Skeletal muscle tissue (tissue), 4 donors: ENCODE data around the gene KDM4C. TPM values are rescaled to one million over a fixed set of nuclear protein-coding genes. Genes with fewer than 3 reads are reported as not detected.

Source experiments
- H3K27ac ChIP-seq: one replicate; pipeline ENCODE4 v1.7.0; 2013; ENCODE audit warnings: mild to moderate bottlenecking, low read depth, low read length, inconsistent platforms
- H3K27me3 ChIP-seq, 3 donors: one replicate each; pipeline ENCODE4 v1.7.0; 2013; ENCODE audit warnings: low read length in 3 of 3; ENCODE audit not compliant: control insufficient read depth in 3 of 3, insufficient read depth in 3 of 3
- H3K36me3 ChIP-seq, 3 donors: one replicate each; pipeline ENCODE4 v1.7.0; 2013; ENCODE audit warnings: low read length in 3 of 3; ENCODE audit not compliant: control insufficient read depth in 3 of 3, insufficient read depth in 3 of 3
- H3K4me1 ChIP-seq, 3 donors: one replicate each; pipeline ENCODE4 v1.7.0; 2013; ENCODE audit warnings: low read length in 3 of 3, mild to moderate bottlenecking in 3 of 3; ENCODE audit not compliant: control insufficient read depth in 3 of 3, insufficient read depth in 3 of 3
- H3K4me3 ChIP-seq, 3 donors: one replicate each; pipeline ENCODE4 v1.7.0; 2013; ENCODE audit warnings: low read length in 3 of 3
- H3K9ac ChIP-seq, 3 donors: one replicate each; pipeline ENCODE4 v1.7.0; 2013; ENCODE audit warnings: low read length in 3 of 3, mild to moderate bottlenecking in 3 of 3, moderate library complexity in 2 of 3, low read depth in 1 of 3
- H3K9me3 ChIP-seq, 3 donors: one replicate each; pipeline ENCODE4 v1.7.0; 2013; ENCODE audit warnings: low read length in 3 of 3; ENCODE audit not compliant: control insufficient read depth in 3 of 3
- total RNA-seq: library from RNA; depleted of rRNA; stranded (reverse); fragments of >200 nt; gene quantifications from one replicate; pipeline ENCODE4 v1.2.3, GENCODE V29; 2014
- donor health status: Osteomylitis.

KDM4C gene
- total RNA-seq, 1 donor from 2014 or later: 50.1 TPM

DNA sequence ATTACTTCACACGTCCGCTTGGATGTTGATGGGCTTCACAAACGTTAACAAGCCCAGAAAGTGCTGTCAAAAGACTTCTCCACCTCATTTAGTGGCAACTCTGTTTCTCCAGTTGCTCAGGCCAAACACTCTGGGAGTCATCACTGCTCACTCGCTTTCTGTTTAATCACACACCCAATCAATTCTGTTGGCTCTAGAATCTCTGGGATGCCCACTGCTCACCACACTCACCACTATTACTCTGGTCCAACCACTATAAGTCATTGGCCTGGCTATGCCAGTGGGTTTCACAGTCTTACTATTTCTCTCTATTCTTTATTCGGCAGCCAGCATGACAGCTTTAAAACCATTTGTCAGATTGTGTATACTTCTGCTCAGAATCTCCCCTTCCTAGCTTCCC, 163.5 kb downstream of the KDM4C start:
- H3K27ac ChIP-seq: no peak overlapping the region
- no peaks in the 10 kb centered on the region for H3K9me3 ChIP-seq
- H3K36me3 ChIP-seq: no peaks in the 10 kb centered on the region
- H3K9ac ChIP-seq: no peak overlapping the region
- H3K27me3 ChIP-seq: no peaks in the 10 kb centered on the region
- H3K4me3 ChIP-seq: no peak overlapping the region
- no peaks in the 10 kb centered on the region for H3K4me1 ChIP-seq

- H3K9ac ChIP-seq: no peak overlapping the region
- no peaks in the 10 kb centered on the region for H3K4me1 ChIP-seq
- no peak overlapping the region for H3K4me3 ChIP-seq
- H3K9me3 ChIP-seq: no peaks in the 10 kb centered on the region
- H3K27ac ChIP-seq: no peak overlapping the region
- no peaks in the 10 kb centered on the region for H3K36me3 ChIP-seq
- H3K27me3 ChIP-seq: no peaks in the 10 kb centered on the region
Measured at GRCh38 chr9:6922124-6922676, 164.4 kb downstream of the KDM4C start.

DNA sequence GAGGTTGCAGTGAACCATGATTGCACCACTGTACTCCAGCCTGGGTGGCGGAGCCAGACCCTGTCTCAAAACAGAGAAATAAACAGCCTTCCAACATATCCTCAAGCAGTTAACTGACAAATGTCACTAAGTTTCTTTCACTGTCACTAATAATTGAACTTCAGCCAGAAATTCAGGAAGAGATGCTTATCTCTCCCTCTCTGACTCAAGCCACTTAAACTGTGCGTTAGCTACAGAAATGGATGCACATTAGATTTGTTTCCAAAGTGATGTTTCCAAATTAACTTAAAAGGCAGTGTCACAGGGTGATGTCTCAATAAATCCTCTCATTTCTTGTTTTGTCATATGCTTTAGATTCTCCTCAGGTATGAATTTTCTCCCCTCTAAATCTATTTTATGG, 164.9 kb downstream of the KDM4C start:
- H3K27ac ChIP-seq: no peak overlapping the region
- H3K27me3 ChIP-seq: no peaks in the 10 kb centered on the region
- peaks cover 0 to 2% (median 0%) of the 10 kb centered on the region in 3 donors for H3K4me1 ChIP-seq
- H3K4me3 ChIP-seq: no peak overlapping the region
- H3K9ac ChIP-seq: no peak overlapping the region
- no peaks in the 10 kb centered on the region for H3K36me3 ChIP-seq
- H3K9me3 ChIP-seq: no peaks in the 10 kb centered on the region

DNA sequence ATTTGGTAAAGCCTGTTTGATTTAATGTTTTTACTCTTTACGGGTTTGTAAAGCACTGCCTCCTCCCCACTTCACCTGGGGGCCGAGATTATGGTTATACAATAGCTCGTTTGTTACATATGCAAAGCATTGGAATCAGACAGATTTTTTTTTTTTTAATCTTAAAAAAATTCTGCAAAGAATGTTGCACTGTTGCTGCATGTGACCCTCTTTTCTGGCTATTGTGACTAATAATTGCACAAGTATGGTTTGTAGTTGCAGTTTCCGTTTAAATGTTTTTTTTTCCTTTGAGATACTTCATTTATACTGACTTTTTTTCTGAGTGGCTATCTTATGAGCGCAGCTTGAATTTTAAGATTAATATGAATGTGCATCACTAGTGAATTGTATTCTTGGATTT, 165.3 kb downstream of the KDM4C start:
- H3K27ac ChIP-seq: no peak overlapping the region
- peaks cover 0 to 4% (median 0%) of the 10 kb centered on the region in 3 donors for H3K4me1 ChIP-seq
- H3K36me3 ChIP-seq: no peaks in the 10 kb centered on the region
- no peaks in the 10 kb centered on the region for H3K27me3 ChIP-seq
- H3K9ac ChIP-seq: no peak overlapping the region
- H3K9me3 ChIP-seq: no peaks in the 10 kb centered on the region
- H3K4me3 ChIP-seq: no peak overlapping the region

- H3K27me3 ChIP-seq: no peaks in the 10 kb centered on the region
- H3K4me1 ChIP-seq: peaks cover 0 to 4% (median 0%) of the 10 kb centered on the region in 3 donors
- no peak overlapping the region for H3K4me3 ChIP-seq
- no peak overlapping the region for H3K27ac ChIP-seq
- no peaks in the 10 kb centered on the region for H3K9me3 ChIP-seq
- no peak overlapping the region for H3K9ac ChIP-seq
- no peaks in the 10 kb centered on the region for H3K36me3 ChIP-seq
Measured at GRCh38 chr9:6924149-6924548, 166.4 kb downstream of the KDM4C start.

- no peak overlapping the region for H3K27ac ChIP-seq
- no peak overlapping the region for H3K4me3 ChIP-seq
- no peak overlapping the region for H3K9ac ChIP-seq
- no peaks in the 10 kb centered on the region for H3K9me3 ChIP-seq
- H3K36me3 ChIP-seq: no peaks in the 10 kb centered on the region
- no peaks in the 10 kb centered on the region for H3K27me3 ChIP-seq
- H3K4me1 ChIP-seq: peaks cover 0 to 4% (median 0%) of the 10 kb centered on the region in 3 donors
Measured at GRCh38 chr9:6924988-6925563, 167.3 kb downstream of the KDM4C start.

DNA sequence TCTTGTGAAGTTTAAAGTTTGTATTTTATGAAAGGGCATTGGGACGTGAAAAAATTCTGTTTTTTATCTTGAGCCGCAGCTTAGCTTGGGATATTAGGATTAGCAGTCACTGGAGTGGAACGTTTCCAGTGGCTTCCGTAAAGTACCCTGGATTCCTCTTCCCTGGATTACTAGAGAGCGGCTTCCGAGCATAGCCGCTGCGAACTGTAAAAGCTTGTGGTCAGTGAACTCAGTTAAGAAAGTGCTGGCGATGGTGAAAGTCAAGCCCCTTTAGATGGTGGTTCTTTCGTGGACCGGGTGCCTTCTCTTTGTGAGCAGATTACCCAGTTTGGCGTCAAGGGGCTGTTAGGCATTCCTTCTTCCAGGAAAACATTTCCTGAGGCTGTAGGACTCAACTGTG, 168.1 kb downstream of the KDM4C start:
- H3K4me1 ChIP-seq: peaks cover 0 to 5% (median 0%) of the 10 kb centered on the region in 3 donors
- no peak overlapping the region for H3K27ac ChIP-seq
- no peaks in the 10 kb centered on the region for H3K9me3 ChIP-seq
- H3K4me3 ChIP-seq: no peak overlapping the region
- no peaks in the 10 kb centered on the region for H3K27me3 ChIP-seq
- no peaks in the 10 kb centered on the region for H3K36me3 ChIP-seq
- no peak overlapping the region for H3K9ac ChIP-seq

GRCh38 chr9:6926436-6926835, 168.7 kb downstream of the KDM4C start:
- H3K36me3 ChIP-seq: no peaks in the 10 kb centered on the region
- peaks cover 0 to 7% (median 0%) of the 10 kb centered on the region in 3 donors for H3K4me1 ChIP-seq
- H3K9me3 ChIP-seq: no peaks in the 10 kb centered on the region
- H3K27ac ChIP-seq: no peak overlapping the region
- no peak overlapping the region for H3K9ac ChIP-seq
- no peaks in the 10 kb centered on the region for H3K27me3 ChIP-seq
- no peak overlapping the region for H3K4me3 ChIP-seq

- no peaks in the 10 kb centered on the region for H3K36me3 ChIP-seq
- no peak overlapping the region for H3K9ac ChIP-seq
- peaks cover 0 to 11% (median 7%) of the 10 kb centered on the region in 3 donors for H3K4me1 ChIP-seq
- no peak overlapping the region for H3K27ac ChIP-seq
- no peaks in the 10 kb centered on the region for H3K9me3 ChIP-seq
- no peaks in the 10 kb centered on the region for H3K27me3 ChIP-seq
- H3K4me3 ChIP-seq: no peak overlapping the region
Measured at GRCh38 chr9:6927838-6928237, 170.1 kb downstream of the KDM4C start.

- no peak overlapping the region for H3K9ac ChIP-seq
- no peaks in the 10 kb centered on the region for H3K27me3 ChIP-seq
- H3K4me1 ChIP-seq: peaks cover 0 to 11% (median 7%) of the 10 kb centered on the region in 3 donors
- no peak overlapping the region for H3K27ac ChIP-seq
- H3K9me3 ChIP-seq: no peaks in the 10 kb centered on the region
- no peaks in the 10 kb centered on the region for H3K36me3 ChIP-seq
- no peak overlapping the region for H3K4me3 ChIP-seq
Measured at GRCh38 chr9:6928863-6929262, 171.1 kb downstream of the KDM4C start.
